ENCODE data around the gene TRIM72.
"Not testable (repeated sequence)": the region's sequence is repeated elsewhere in the genome, so short reads cannot be mapped to it uniquely, and the experiment has no call there.

- TF ChIP-seq CTCF (conservative IDR thresholded peaks at IDR 0.05; ENCODE audit: low read depth, low read length); EZH2 (IDR thresholded peaks at IDR 0.05; ENCODE audit: low read length, unreplicated experiment): not testable (repeated sequence)
Measured at GRCh38 chr16:31269973-31270372, 56.1 kb downstream of the TRIM72 start.

All from PC-3 (cell line).